Smooth muscle cell of the brain vasculature (primary cell): ENCODE data around the gene MAPK8IP3.
"Not testable (repeated sequence)": the region's sequence is repeated elsewhere in the genome, so short reads cannot be mapped to it uniquely, and the experiment has no call there.

Source experiments
- DNase-seq: peaks from one replicate; pipeline ENCODE4 v3.0.0-alpha.2; 2012; ENCODE audit warnings: low read depth, low spot score

MAPK8IP3 gene

GRCh38 chr16:1678500-1679098 is 27.4 kb upstream of the MAPK8IP3 start:
- DNase-seq = no peak

- DNase-seq = no peak
These were observed 25.6 kb upstream of the MAPK8IP3 start for GRCh38 chr16:1680361-1680760.

GRCh38 chr16:1681032-1681431 is 25.0 kb upstream of the MAPK8IP3 start:
- DNase-seq = no peak

- DNase-seq = no peak
These were observed 18.3 kb upstream of the MAPK8IP3 start for GRCh38 chr16:1687427-1688316.

- no peak for DNase-seq
These were observed 17.0 kb upstream of the MAPK8IP3 start for GRCh38 chr16:1688807-1689560.

- DNase-seq = no peak
These were observed 16.1 kb upstream of the MAPK8IP3 start for GRCh38 chr16:1689853-1690252.

- DNase-seq = no peak
These were observed 15.2 kb upstream of the MAPK8IP3 start for GRCh38 chr16:1690810-1691209.

GRCh38 chr16:1691276-1691675 is 14.7 kb upstream of the MAPK8IP3 start:
- no peak for DNase-seq

- no peak for DNase-seq
These were observed 14.0 kb upstream of the MAPK8IP3 start for GRCh38 chr16:1691956-1692355.

- no peak for DNase-seq
These were observed 9.1 kb upstream of the MAPK8IP3 start for GRCh38 chr16:1696863-1697262.

GRCh38 chr16:1698680-1699079 is 7.3 kb upstream of the MAPK8IP3 start:
- DNase-seq = no peak

GRCh38 chr16:1700246-1700645 is 5.7 kb upstream of the MAPK8IP3 start:
- no peak for DNase-seq

GRCh38 chr16:1701216-1701878 is 4.6 kb upstream of the MAPK8IP3 start:
- DNase-seq = no peak

- DNase-seq = not testable (repeated sequence)
These were observed 689 bp upstream of the MAPK8IP3 start for GRCh38 chr16:1705324-1705687.

GRCh38 chr16:1706386-1707192 is 594 bp downstream of the MAPK8IP3 start:
- no peak for DNase-seq

GRCh38 chr16:1707193-1707790 is 1.3 kb downstream of the MAPK8IP3 start:
- no peak for DNase-seq

GRCh38 chr16:1708083-1708767 is 2.2 kb downstream of the MAPK8IP3 start:
- no peak for DNase-seq

GRCh38 chr16:1708768-1709180 is 2.8 kb downstream of the MAPK8IP3 start:
- no peak for DNase-seq

GRCh38 chr16:1709356-1709755 is 3.4 kb downstream of the MAPK8IP3 start:
- DNase-seq = no peak
